Fibroblast of skin of right quadriceps (primary cell): ENCODE results near the gene SLC35G3.
"Not testable (repeated sequence)": the region's sequence is repeated elsewhere in the genome, so short reads cannot be mapped to it uniquely, and the experiment has no call there.

Source experiments
- DNase-seq: peaks from one replicate; pipeline ENCODE4 v3.0.0-alpha.2; 2013

Gene SLC35G3

DNA sequence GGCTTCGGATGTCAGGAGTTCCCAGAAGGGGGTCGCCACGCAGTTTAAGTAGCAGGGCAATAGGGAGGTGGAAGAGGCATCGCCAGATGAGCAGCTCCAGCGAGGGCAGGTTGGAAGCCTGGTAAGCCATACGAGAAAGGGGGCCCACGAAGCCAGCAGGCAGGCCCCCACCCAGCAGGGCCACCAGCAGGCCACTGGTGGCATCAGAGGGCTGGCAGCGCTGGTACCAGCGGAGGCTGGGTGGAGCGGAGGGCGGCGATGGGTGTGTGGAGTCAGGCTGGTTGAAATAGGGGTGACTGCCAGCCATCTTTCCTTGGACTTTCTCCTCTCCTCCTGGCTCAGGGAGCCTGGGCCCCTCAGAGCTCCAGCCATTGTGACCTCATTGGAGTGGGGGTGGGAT is at the start of gene SLC35G3:
TSS of gene SLC35G3 (minus strand) at position 393 of the 400 bp plus-strand sequence. CDS start at position 307, 86 bp downstream.
- DNase-seq, result not testable (repeated sequence)

- peak; percentile 72 for DNase-seq
These were observed 49.6 kb upstream of the SLC35G3 start for GRCh38 chr17:35243561-35244340.

DNA sequence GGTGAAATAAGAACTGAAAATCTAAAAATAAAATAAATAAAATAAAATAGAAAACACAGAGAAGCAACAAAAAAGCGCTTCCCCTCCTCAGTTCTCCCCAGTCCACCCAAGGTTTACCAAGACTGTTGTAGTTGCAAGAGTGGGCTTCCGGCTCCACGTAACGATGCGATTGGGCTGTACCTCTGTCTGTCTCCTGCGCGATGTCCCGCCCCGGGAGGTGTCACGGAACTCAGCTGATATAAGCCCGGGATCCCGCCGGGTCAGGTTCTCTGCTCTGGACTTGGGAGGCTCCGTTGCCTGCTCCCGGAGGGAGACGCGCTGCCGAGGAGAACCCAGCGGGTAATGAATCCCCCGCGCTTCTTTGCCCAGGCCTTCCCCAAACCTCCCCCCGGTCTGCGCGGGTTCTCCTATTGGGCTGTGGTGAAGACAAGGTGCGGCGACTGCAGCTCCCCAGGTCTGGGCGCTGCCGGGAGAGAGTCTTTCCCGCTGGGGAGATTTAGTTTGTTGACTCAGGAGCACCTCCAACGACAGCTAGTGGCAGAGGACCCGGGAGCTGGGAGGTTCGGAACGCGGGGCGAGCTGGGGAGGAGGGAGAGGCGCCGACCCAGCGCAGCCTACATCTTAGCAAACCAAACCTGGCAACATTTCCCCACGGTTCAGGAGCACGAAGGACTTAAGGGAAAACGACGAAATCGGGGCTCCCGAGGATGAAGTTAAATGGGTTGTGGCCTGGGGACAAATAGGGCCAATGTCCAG is 48.8 kb upstream of the SLC35G3 start, which contains the start of gene SLFN5:
TSS of gene SLFN5 (plus strand) at position 268 of the 756 bp plus-strand sequence. CDS start 15,619 bp downstream, outside the sequence.
- DNase-seq, result peak; percentile 89

GRCh38 chr17:35242158-35242804 is 48.1 kb upstream of the SLC35G3 start:
- DNase-seq, result peak; percentile 32

DNA sequence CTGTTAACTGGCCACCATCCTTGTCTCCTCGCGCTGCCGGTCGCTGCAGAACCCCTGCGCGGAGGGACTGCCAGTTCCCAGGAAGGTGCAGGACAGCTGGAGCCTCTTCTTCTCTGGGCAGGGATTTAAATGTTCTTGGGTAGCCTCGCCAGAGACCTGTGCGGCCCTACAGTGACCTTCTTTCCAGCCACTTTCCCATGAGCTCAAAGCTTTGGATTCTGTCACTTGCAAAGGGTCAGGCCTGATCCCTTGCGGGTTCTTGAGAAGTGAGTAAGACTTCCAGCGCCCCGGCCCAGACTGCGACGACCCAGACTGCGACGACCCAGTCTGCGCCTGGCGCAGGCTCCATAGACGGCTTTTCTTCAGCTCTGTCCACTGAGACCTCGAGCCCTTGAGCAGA is 47.3 kb upstream of the SLC35G3 start:
- DNase-seq, result no peak

- no peak for DNase-seq
These were observed 46.7 kb upstream of the SLC35G3 start for GRCh38 chr17:35240861-35241260.

GRCh38 chr17:35239823-35240222 is 45.6 kb upstream of the SLC35G3 start:
- no peak for DNase-seq

GRCh38 chr17:35238821-35239220 is 44.6 kb upstream of the SLC35G3 start:
- DNase-seq, result peak; percentile 61

GRCh38 chr17:35236821-35237220 is 42.6 kb upstream of the SLC35G3 start:
- DNase-seq, result no peak

- no peak for DNase-seq
These were observed 41.7 kb upstream of the SLC35G3 start for GRCh38 chr17:35235917-35236316.

- DNase-seq, result no peak
These were observed 41.1 kb upstream of the SLC35G3 start for GRCh38 chr17:35235289-35235688.

DNA sequence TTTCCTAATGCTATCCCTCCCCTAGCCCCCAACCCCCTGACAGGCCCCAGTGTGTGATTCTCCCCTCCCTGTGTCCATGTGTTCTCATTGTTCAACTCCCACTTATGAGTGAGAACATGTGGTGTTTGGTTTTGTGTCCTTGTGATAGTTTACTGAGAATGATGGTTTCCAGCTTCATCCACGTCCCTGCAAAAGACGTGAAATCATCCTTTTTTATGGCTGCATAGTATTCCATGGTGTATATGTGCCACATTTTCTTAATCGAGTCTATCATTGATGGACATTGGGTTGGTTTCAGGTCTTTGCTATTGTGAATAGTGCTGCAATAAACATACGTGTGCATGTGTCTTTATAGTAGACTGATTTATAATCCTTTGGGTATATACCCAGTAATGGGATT is 40.1 kb upstream of the SLC35G3 start:
- not testable (repeated sequence) for DNase-seq

GRCh38 chr17:35229638-35230037 is 35.4 kb upstream of the SLC35G3 start:
- no peak for DNase-seq

- DNase-seq, result no peak
These were observed 33.4 kb upstream of the SLC35G3 start for GRCh38 chr17:35227546-35227945.

- no peak for DNase-seq
These were observed 30.2 kb upstream of the SLC35G3 start for GRCh38 chr17:35224436-35224835.

DNA sequence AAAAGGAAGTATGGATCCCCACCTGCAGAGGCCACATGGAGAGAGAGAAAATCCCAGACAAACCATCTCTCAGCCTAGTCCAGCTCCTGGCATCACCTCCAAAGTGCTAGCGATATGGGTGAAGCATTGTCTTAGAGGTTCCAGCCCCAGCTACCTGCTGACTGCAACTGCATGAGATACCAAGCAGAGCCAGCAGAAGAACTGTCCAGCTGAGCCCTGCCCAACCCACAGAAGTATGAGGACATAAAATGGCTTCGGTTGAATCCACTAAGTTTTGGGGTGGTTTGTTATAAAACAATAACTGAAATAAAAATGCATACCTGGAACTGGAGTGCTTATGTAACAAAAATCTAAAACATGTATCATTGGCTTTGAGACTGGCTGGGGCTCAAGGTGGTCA is 28.3 kb upstream of the SLC35G3 start:
- no peak for DNase-seq

GRCh38 chr17:35218915-35219314 is 24.7 kb upstream of the SLC35G3 start:
- no peak for DNase-seq

DNA sequence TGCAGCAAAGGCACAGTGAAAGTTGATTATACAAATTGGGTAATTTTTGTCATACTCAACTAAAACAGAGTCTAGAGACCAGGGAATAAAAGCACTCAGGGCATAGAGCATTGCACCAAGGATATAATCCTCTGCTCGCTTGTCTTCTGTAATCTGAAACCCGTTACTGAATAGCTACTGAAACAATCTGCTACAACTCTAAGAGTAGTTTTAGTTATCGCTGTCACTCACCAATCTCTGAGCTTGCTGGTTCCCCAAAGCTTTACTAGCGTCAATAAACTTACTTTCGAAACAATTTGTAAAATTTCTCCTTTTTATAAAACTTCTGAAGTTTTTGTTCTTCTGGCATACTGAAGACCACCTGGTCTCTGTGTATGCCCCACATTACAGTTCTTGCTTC is 22.9 kb upstream of the SLC35G3 start:
- DNase-seq, result no peak

GRCh38 chr17:35214631-35215273 is 20.6 kb upstream of the SLC35G3 start:
- DNase-seq, result no peak

GRCh38 chr17:35214192-35214591 is 20.0 kb upstream of the SLC35G3 start:
- DNase-seq, result no peak

GRCh38 chr17:35213412-35213940 is 19.3 kb upstream of the SLC35G3 start:
- no peak for DNase-seq

- no peak for DNase-seq
These were observed 18.5 kb upstream of the SLC35G3 start for GRCh38 chr17:35212668-35213067.

DNA sequence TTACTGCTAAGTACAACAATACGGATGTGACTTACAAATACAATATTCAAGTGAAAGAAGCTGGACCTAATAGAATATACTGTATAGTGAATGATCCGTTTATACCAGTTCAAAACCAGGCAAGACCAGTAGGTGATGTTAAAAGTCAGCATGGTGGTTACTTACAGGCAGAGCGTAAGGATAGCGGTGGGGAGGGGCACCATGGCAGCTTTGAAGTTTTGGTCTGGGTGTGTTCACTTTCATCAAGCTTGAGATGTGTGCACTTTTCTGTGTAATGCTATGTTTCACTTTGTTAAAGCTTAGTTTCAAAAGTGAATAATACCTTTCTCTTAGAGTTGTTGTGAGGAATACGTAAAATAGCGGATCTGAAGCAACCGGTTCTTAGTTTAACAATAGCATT is 16.5 kb upstream of the SLC35G3 start:
- DNase-seq, result no peak
